Chondrocyte (in vitro differentiated cells): Measurements from ENCODE around the gene FOS. TPM values are rescaled to one million over a fixed set of nuclear protein-coding genes. Genes with fewer than 3 reads are reported as not detected.

Experiments used
- DNase-seq: peaks from one replicate; pipeline ENCODE4 v3.0.0; 2021; ENCODE audit warnings: mixed read lengths, low spot score
- H3K27ac Mint-ChIP-seq: one replicate; pipeline ENCODE4 v1.8.0; 2021; ENCODE audit warnings: mild to moderate bottlenecking, moderate library complexity, mixed read lengths; ENCODE audit not compliant: unreplicated experiment
- H3K27me3 Mint-ChIP-seq: 2 replicates; pipeline ENCODE4 v1.8.0; 2021; ENCODE audit warnings: low read depth, mixed read lengths
- H3K36me3 Mint-ChIP-seq: 2 replicates; pipeline ENCODE4 v1.8.0; 2021; ENCODE audit warnings: low read depth, mixed read lengths
- H3K4me1 Mint-ChIP-seq: 2 replicates; pipeline ENCODE4 v1.8.0; 2021; ENCODE audit warnings: low read depth, mild to moderate bottlenecking, mixed read lengths
- H3K4me3 Mint-ChIP-seq: one replicate; pipeline ENCODE4 v1.8.0; 2021; ENCODE audit warnings: mild to moderate bottlenecking, moderate library complexity, mixed read lengths; ENCODE audit not compliant: unreplicated experiment
- H3K9me3 Mint-ChIP-seq: 2 replicates; pipeline ENCODE4 v1.8.0; 2021; ENCODE audit warnings: low read depth, mixed read lengths
- CTCF ChIP-seq: fragments of 200-600 bp; sonication (generic); IDR thresholded peaks from 2 replicates; pipeline ENCODE4 v1.5.0; 2021; ENCODE audit warnings: antibody characterized with exemption, mild to moderate bottlenecking, moderate library complexity
- total RNA-seq: library from RNA; stranded (reverse); gene quantifications from 3 replicates; pipeline ENCODE4 v1.2.1, GENCODE V29; 2021

The FOS gene
- total RNA-seq, 1 donor from 2014 or later: 152 TPM

- peaks cover 6% of the 10 kb centered on the region for H3K4me1 Mint-ChIP-seq
- H3K27me3 Mint-ChIP-seq: peaks cover 3% of the 10 kb centered on the region
- H3K9me3 Mint-ChIP-seq: no peaks in the 10 kb centered on the region
- peak; percentile 32 for DNase-seq
- no peak overlapping the region for H3K4me3 Mint-ChIP-seq
- H3K36me3 Mint-ChIP-seq: no peaks in the 10 kb centered on the region
- TF ChIP-seq CTCF: no peak
- H3K27ac Mint-ChIP-seq: no peak overlapping the region
Observed at GRCh38 chr14:75247286-75247922, 31.2 kb upstream of the FOS start.

GRCh38 chr14:75247939-75248338 is 30.7 kb upstream of the FOS start:
- H3K27ac Mint-ChIP-seq: no peak overlapping the region
- H3K4me3 Mint-ChIP-seq: no peak overlapping the region
- H3K36me3 Mint-ChIP-seq: no peaks in the 10 kb centered on the region
- peaks cover under 1% of the 10 kb centered on the region for H3K4me1 Mint-ChIP-seq
- no peaks in the 10 kb centered on the region for H3K9me3 Mint-ChIP-seq
- TF ChIP-seq CTCF: no peak
- no peak for DNase-seq
- peaks cover 3% of the 10 kb centered on the region for H3K27me3 Mint-ChIP-seq

- Mint-ChIP-seq H3K4me3 (no peak overlapping the region), H3K9me3 (no peaks in the 10 kb centered on the region), H3K27me3 (peaks cover 3% of the 10 kb centered on the region), H3K4me1 (peaks cover 5% of the 10 kb centered on the region), H3K27ac (peak overlapping the region; percentile 20), H3K36me3 (no peaks in the 10 kb centered on the region)
- DNase-seq: peak; percentile 47
- TF ChIP-seq CTCF: no peak
Observed at GRCh38 chr14:75249251-75249957, 29.2 kb upstream of the FOS start.

- peaks cover 3% of the 10 kb centered on the region for H3K27me3 Mint-ChIP-seq
- H3K4me3 Mint-ChIP-seq: no peak overlapping the region
- no peak overlapping the region for H3K27ac Mint-ChIP-seq
- no peaks in the 10 kb centered on the region for H3K9me3 Mint-ChIP-seq
- TF ChIP-seq CTCF: no peak
- no peaks in the 10 kb centered on the region for H3K36me3 Mint-ChIP-seq
- no peak for DNase-seq
- H3K4me1 Mint-ChIP-seq: peaks cover 11% of the 10 kb centered on the region
Observed at GRCh38 chr14:75249958-75250336, 28.7 kb upstream of the FOS start.

- no peaks in the 10 kb centered on the region for H3K9me3 Mint-ChIP-seq
- no peak for DNase-seq
- TF ChIP-seq CTCF: no peak
- H3K36me3 Mint-ChIP-seq: no peaks in the 10 kb centered on the region
- no peak overlapping the region for H3K4me3 Mint-ChIP-seq
- no peak overlapping the region for H3K27ac Mint-ChIP-seq
- H3K4me1 Mint-ChIP-seq: peaks cover 17% of the 10 kb centered on the region
- H3K27me3 Mint-ChIP-seq: peaks cover 3% of the 10 kb centered on the region
Observed at GRCh38 chr14:75250800-75251199, 27.8 kb upstream of the FOS start.
